HG02885 (cell line): ENCODE results near the gene PITPNM3.
"Not testable (repeated sequence)": the region's sequence is repeated elsewhere in the genome, so short reads cannot be mapped to it uniquely, and the experiment has no call there.

ENCODE experiments used
- ATAC-seq: cut with Tn5 transposase; IDR thresholded peaks from one replicate; pipeline ENCODE4 v1.9.1; 2021; ENCODE audit warnings: mild to moderate bottlenecking; ENCODE audit not compliant: unreplicated experiment, poor library complexity

The PITPNM3 gene

GRCh38 chr17:6556121-6557039 is at the start of gene PITPNM3:
Gene PITPNM3, minus strand, starts transcription at chr17:6556555. Its CDS starts 149 bp downstream, at chr17:6556406.
- no peak for ATAC-seq

GRCh38 chr17:6605142-6605541 is 48.8 kb upstream of the PITPNM3 start:
- ATAC-seq = no peak

- ATAC-seq = no peak
Measured at GRCh38 chr17:6603744-6604325, 47.5 kb upstream of the PITPNM3 start.

GRCh38 chr17:6602141-6602540 is 45.8 kb upstream of the PITPNM3 start:
- ATAC-seq = no peak

- ATAC-seq = no peak
Measured at GRCh38 chr17:6599364-6599763, 43.0 kb upstream of the PITPNM3 start.

GRCh38 chr17:6597727-6598126 is 41.4 kb upstream of the PITPNM3 start:
- no peak for ATAC-seq

GRCh38 chr17:6596941-6597340 is 40.6 kb upstream of the PITPNM3 start:
- ATAC-seq = no peak

- no peak for ATAC-seq
Measured at GRCh38 chr17:6596511-6596910, 40.2 kb upstream of the PITPNM3 start.

GRCh38 chr17:6596081-6596480 is 39.7 kb upstream of the PITPNM3 start:
- no peak for ATAC-seq

GRCh38 chr17:6593371-6593770 is 37.0 kb upstream of the PITPNM3 start:
- ATAC-seq = not testable (repeated sequence)

GRCh38 chr17:6592173-6592572 is 35.8 kb upstream of the PITPNM3 start:
- no peak for ATAC-seq

GRCh38 chr17:6591599-6592158 is 35.3 kb upstream of the PITPNM3 start:
- ATAC-seq = no peak

- no peak for ATAC-seq
Measured at GRCh38 chr17:6589266-6589946, 33.1 kb upstream of the PITPNM3 start.

- no peak for ATAC-seq
Measured at GRCh38 chr17:6588165-6588564, 31.8 kb upstream of the PITPNM3 start.

GRCh38 chr17:6587310-6587709 is 31.0 kb upstream of the PITPNM3 start:
- no peak for ATAC-seq

- ATAC-seq = no peak
Measured at GRCh38 chr17:6583411-6583810, 27.1 kb upstream of the PITPNM3 start.

GRCh38 chr17:6580625-6581024 is 24.3 kb upstream of the PITPNM3 start:
- no peak for ATAC-seq

- no peak for ATAC-seq
Measured at GRCh38 chr17:6578491-6578890, 22.1 kb upstream of the PITPNM3 start.

GRCh38 chr17:6577686-6578263 is 21.4 kb upstream of the PITPNM3 start:
- no peak for ATAC-seq

- ATAC-seq = no peak
Measured at GRCh38 chr17:6576038-6576785, 19.9 kb upstream of the PITPNM3 start.
